Neural cell (in vitro differentiated cells): ENCODE measurements around the gene ACTG1. TPM values are rescaled to one million over a fixed set of nuclear protein-coding genes. Genes with fewer than 3 reads are reported as not detected.
A peak's percentile ranks its signal among the peaks of the same experiment; 100 is the strongest.

Experiments
- H2AFZ ChIP-seq: fragments of 200-600, 300-800 bp; sonication (generic), shearing (Covaris generic); 2 replicates; pipeline ENCODE4 v1.6.0; 2014; ENCODE audit warnings: low read depth, mild to moderate bottlenecking, antibody characterized with exemption, low read length, moderate library complexity
- H3F3A ChIP-seq: fragments of 200-600 bp; shearing (Covaris generic); 2 replicates; pipeline ENCODE4 v1.6.1; 2016; ENCODE audit warnings: mild to moderate bottlenecking, moderate library complexity, mixed read lengths, antibody characterized with exemption, low read length; ENCODE audit not compliant: insufficient read depth, poor library complexity, severe bottlenecking
- H3K27ac ChIP-seq: fragments of 200-600, 300-800 bp; sonication (generic), shearing (Covaris generic); 2 replicates; pipeline ENCODE4 v1.5.1; 2014; ENCODE audit warnings: mild to moderate bottlenecking, low read length, moderate library complexity
- H3K27me3 ChIP-seq: fragments of 300-800, 200-600 bp; sonication (generic), shearing (Covaris generic); 2 replicates; pipeline ENCODE4 v1.6.0; 2014; ENCODE audit warnings: mild to moderate bottlenecking, low read depth, low read length, moderate library complexity; ENCODE audit not compliant: insufficient read depth
- H3K36me3 ChIP-seq: fragments of 300-800, 200-600 bp; sonication (generic), shearing (Covaris generic); 2 replicates; pipeline ENCODE4 v1.5.1; 2014; ENCODE audit warnings: mild to moderate bottlenecking, antibody characterized with exemption, low read length, moderate library complexity; ENCODE audit not compliant: insufficient read depth
- H3K4me2 ChIP-seq: fragments of 300-800, 200-600 bp; sonication (generic), shearing (Covaris generic); 2 replicates; pipeline ENCODE4 v1.6.0; 2014; ENCODE audit warnings: mild to moderate bottlenecking, low read length
- H3K4me3 ChIP-seq: fragments of 300-800, 200-600 bp; sonication (generic), shearing (Covaris generic); 2 replicates; pipeline ENCODE4 v1.5.1; 2014; ENCODE audit warnings: mild to moderate bottlenecking, low read length, moderate library complexity
- H3K79me2 ChIP-seq: fragments of 200-600 bp; shearing (Covaris generic); replicated peaks from 2 replicates; pipeline ENCODE4 v1.6.0; 2014; ENCODE audit warnings: mild to moderate bottlenecking, low read length, moderate library complexity; ENCODE audit not compliant: insufficient read depth
- H3K9ac ChIP-seq: fragments of 300-800, 200-600 bp; sonication (generic), shearing (Covaris generic); 2 replicates; pipeline ENCODE4 v1.6.1; 2016; ENCODE audit warnings: mild to moderate bottlenecking, low read length, mixed read lengths
- H3K9me2 ChIP-seq: fragments of 200-600 bp; shearing (Covaris generic); 2 replicates; pipeline ENCODE4 v1.6.1; 2016; ENCODE audit warnings: mild to moderate bottlenecking, low read length, mixed read lengths; ENCODE audit not compliant: insufficient read depth
- H3K9me3 ChIP-seq: fragments of 200-600, 300-800 bp; sonication (generic), shearing (Covaris generic); 2 replicates; pipeline ENCODE4 v1.6.1; 2016; ENCODE audit warnings: mild to moderate bottlenecking, mixed run types, low read length, moderate library complexity, mixed read lengths
- H4K20me1 ChIP-seq: fragments of 200-600 bp; shearing (Covaris generic); 2 replicates; pipeline ENCODE4 v1.6.1; 2016; ENCODE audit warnings: mild to moderate bottlenecking, mixed run types; ENCODE audit not compliant: insufficient read depth
- EP300 ChIP-seq: fragments of 450-650 bp; conservative IDR thresholded peaks from 2 replicates; pipeline ENCODE4 v1.6.1; 2014; ENCODE audit warnings: antibody characterized with exemption, mild to moderate bottlenecking, moderate library complexity; ENCODE audit not compliant: poor library complexity, severe bottlenecking
- EZH2 ChIP-seq: fragments of 200-600, 300-800 bp; shearing (Covaris generic), sonication (generic); IDR thresholded peaks from 2 replicates; pipeline ENCODE4 v1.6.1; 2014; ENCODE audit warnings: antibody characterized with exemption, low read length, borderline replicate concordance, mild to moderate bottlenecking; ENCODE audit not compliant: insufficient read depth, poor library complexity, severe bottlenecking
- MXI1 ChIP-seq: fragments of 450-650 bp; conservative IDR thresholded peaks from 2 replicates; pipeline ENCODE4 v1.6.1; 2014; ENCODE audit warnings: antibody characterized with exemption, mild to moderate bottlenecking; ENCODE audit not compliant: poor library complexity, severe bottlenecking
- POLR2AphosphoS5 ChIP-seq: IDR thresholded peaks from 2 replicates; pipeline ENCODE4 v1.6.1; 2012
- RAD21 ChIP-seq: fragments of 450-650 bp; conservative IDR thresholded peaks from 2 replicates; pipeline ENCODE4 v1.6.1; 2014; ENCODE audit warnings: antibody characterized with exemption, mild to moderate bottlenecking, moderate library complexity
- SMC3 ChIP-seq: fragments of 450-650 bp; conservative IDR thresholded peaks from 2 replicates; pipeline ENCODE4 v1.6.1; 2014; ENCODE audit warnings: antibody characterized with exemption, mild to moderate bottlenecking, moderate library complexity; ENCODE audit not compliant: poor library complexity
- TAF1 ChIP-seq: IDR thresholded peaks from 2 replicates; pipeline ENCODE4 v1.6.1; 2012; ENCODE audit warnings: low read depth
- polyA plus RNA-seq: library from polyadenylated mRNA; depleted of rRNA; stranded (reverse); fragments of >200 nt; gene quantifications from 2 replicates; pipeline ENCODE4 v1.2.3, GENCODE V29; 2014
- TF ChIP-seq, protein P1 (sequence below): IDR thresholded peaks from 2 replicates; pipeline ENCODE4 v1.6.1; 2012; ENCODE audit warnings: borderline replicate concordance
- TF ChIP-seq, protein P2 (sequence below): fragments of 450-650 bp; IDR thresholded peaks from 2 replicates; pipeline ENCODE4 v1.5.1; 2014; ENCODE audit warnings: antibody characterized with exemption, mild to moderate bottlenecking, moderate library complexity; ENCODE audit not compliant: poor library complexity, severe bottlenecking

The ACTG1 gene
- polyA plus RNA-seq, 1 donor from 2014 or later: 9,187 TPM

DNA sequence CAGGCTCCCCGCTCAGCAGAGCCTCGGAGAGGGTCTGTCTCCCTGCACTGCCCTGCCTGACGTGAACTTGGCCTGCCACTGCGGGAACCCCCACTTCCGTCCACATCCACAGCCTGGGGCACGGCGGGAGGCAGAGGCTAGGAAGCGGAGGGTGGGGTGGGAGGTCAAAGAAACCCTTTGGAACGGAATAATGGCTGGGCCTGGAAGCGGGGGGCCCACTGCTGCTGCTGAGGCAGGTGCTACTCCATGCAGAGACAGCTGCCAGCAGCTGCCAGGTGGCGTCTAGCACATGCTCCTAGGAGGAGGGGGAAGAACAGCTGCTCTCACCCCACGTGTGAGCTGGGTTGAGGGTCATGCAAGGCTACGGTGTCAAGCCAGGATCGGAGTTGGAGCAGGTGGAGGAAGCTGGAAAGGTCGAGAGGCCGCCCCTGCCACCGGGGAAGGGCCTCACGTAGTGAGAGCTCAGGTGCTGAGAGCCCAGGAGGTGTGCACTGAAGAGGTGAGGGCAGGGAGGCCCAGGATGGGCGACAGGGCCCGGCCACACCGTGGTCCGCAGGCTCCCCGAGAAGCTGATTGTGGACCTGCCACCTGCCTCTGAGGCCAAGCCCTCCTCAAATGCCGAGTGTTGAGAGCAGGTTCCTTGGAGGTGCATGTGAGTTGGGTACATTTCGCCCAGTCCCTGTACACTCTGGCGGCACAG is 25.4 kb upstream of the ACTG1 start:
- no peaks in the 10 kb centered on the region for H3K36me3 ChIP-seq
- H3K27me3 ChIP-seq: no peaks in the 10 kb centered on the region

DNA sequence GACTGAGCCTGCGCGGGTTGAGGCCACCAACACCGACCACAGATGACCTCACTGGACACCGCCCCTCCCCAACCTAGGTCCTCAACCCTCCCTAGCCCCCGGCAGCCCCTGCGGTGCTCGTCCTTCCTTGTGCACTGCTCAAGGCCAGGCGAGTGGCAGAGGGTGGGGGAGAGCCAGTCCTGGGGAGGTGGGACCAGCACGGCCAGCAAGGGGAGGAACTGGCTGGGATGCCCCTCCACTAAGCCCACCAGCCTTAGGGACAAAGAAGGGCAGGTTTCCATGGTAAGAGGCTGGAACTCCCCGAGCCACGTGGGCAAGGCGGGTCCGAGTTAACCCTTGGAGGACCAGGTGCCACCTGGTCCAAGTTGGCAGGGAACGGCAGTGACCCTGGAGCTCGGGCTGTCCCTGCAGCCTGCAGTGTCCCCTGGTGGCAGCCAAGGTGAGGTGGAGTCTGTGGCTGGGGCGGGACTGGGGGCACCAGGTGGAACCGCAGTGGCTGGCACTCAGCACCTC is 24.8 kb upstream of the ACTG1 start:
- no peaks in the 10 kb centered on the region for H3K27me3 ChIP-seq

More for the DNA sequence above, 25.4 kb upstream of the ACTG1 start:
- Histone ChIP-seq H3K9me2 (no peaks in the 10 kb centered on the region), H3K9me3 (no peaks in the 10 kb centered on the region), H3K4me2 (no peak overlapping the region), H4K20me1 (no peaks in the 10 kb centered on the region), H3K4me3 (no peak overlapping the region), H2AFZ (no peak overlapping the region), H3K9ac (no peak overlapping the region), H3K79me2 (no peaks in the 10 kb centered on the region), H3F3A (no peaks in the 10 kb centered on the region), H3K27ac (no peak overlapping the region)
- TF ChIP-seq MXI1 (no peak), POLR2AphosphoS5 (peak; percentile 10)

DNA sequence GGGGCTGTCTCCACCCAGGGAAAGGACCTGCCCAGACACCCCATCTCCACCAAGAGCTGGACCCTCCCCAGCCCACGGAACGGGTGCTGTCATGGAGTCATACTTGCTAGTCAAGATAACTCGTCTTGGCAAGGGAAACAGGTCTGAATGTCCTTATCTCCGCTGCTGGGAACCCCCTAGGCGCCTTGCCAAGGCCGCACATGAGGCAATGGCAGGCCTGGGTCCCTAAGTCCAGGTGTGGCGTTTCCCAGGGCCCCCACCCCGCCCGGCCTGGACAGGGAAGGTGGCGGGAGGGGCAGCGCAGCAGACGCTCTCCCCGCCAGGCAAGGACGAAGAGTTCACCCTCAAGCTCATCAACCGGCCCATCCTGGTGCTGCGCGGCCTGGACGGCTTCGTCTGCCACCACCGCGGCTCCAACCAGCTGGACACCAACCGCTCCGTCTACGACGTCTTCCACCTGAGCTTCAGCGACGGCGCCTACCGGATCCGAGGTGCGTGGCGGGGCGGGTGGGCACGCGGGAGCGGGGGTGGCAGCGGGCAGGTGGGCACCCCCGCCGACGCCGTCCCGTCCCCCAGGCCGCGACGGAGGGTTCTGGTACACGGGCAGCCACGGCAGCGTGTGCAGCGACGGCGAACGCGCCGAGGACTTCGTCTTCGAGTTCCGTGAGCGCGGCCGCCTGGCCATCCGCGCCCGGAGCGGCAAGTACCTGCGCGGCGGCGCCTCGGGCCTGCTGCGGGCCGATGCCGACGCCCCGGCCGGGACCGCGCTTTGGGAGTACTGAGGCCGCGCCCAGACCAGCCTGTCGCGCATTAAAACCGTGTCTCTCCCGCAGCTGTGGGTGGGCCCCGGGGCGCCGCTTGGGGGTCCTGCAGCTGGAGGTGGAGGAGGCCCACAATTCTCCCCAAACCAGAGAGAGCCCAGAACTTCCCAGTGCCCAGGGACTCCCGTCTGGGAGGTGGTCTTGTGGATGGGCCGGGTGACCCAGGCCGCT is 24.0 kb upstream of the ACTG1 start:
- no peaks in the 10 kb centered on the region for H3F3A ChIP-seq
- H3K9ac ChIP-seq: no peak overlapping the region
- H3K4me3 ChIP-seq: no peak overlapping the region
- no peak overlapping the region for H3K4me2 ChIP-seq
- H3K79me2 ChIP-seq: no peaks in the 10 kb centered on the region
- H2AFZ ChIP-seq: no peak overlapping the region
- no peaks in the 10 kb centered on the region for H3K9me2 ChIP-seq
- no peaks in the 10 kb centered on the region for H3K36me3 ChIP-seq
- no peaks in the 10 kb centered on the region for H3K9me3 ChIP-seq
- no peak overlapping the region for H3K27ac ChIP-seq
- no peaks in the 10 kb centered on the region for H4K20me1 ChIP-seq
- H3K27me3 ChIP-seq: no peaks in the 10 kb centered on the region
- TF ChIP-seq EP300: no peak
- TF ChIP-seq POLR2AphosphoS5: no peak
- no peak for TF ChIP-seq MXI1
- TF ChIP-seq TAF1: no peak
- TF ChIP-seq SMC3: no peak
- TF ChIP-seq, protein P1, sequence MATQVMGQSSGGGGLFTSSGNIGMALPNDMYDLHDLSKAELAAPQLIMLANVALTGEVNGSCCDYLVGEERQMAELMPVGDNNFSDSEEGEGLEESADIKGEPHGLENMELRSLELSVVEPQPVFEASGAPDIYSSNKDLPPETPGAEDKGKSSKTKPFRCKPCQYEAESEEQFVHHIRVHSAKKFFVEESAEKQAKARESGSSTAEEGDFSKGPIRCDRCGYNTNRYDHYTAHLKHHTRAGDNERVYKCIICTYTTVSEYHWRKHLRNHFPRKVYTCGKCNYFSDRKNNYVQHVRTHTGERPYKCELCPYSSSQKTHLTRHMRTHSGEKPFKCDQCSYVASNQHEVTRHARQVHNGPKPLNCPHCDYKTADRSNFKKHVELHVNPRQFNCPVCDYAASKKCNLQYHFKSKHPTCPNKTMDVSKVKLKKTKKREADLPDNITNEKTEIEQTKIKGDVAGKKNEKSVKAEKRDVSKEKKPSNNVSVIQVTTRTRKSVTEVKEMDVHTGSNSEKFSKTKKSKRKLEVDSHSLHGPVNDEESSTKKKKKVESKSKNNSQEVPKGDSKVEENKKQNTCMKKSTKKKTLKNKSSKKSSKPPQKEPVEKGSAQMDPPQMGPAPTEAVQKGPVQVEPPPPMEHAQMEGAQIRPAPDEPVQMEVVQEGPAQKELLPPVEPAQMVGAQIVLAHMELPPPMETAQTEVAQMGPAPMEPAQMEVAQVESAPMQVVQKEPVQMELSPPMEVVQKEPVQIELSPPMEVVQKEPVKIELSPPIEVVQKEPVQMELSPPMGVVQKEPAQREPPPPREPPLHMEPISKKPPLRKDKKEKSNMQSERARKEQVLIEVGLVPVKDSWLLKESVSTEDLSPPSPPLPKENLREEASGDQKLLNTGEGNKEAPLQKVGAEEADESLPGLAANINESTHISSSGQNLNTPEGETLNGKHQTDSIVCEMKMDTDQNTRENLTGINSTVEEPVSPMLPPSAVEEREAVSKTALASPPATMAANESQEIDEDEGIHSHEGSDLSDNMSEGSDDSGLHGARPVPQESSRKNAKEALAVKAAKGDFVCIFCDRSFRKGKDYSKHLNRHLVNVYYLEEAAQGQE: no peak
- TF ChIP-seq RAD21: no peak
- TF ChIP-seq, protein P2, sequence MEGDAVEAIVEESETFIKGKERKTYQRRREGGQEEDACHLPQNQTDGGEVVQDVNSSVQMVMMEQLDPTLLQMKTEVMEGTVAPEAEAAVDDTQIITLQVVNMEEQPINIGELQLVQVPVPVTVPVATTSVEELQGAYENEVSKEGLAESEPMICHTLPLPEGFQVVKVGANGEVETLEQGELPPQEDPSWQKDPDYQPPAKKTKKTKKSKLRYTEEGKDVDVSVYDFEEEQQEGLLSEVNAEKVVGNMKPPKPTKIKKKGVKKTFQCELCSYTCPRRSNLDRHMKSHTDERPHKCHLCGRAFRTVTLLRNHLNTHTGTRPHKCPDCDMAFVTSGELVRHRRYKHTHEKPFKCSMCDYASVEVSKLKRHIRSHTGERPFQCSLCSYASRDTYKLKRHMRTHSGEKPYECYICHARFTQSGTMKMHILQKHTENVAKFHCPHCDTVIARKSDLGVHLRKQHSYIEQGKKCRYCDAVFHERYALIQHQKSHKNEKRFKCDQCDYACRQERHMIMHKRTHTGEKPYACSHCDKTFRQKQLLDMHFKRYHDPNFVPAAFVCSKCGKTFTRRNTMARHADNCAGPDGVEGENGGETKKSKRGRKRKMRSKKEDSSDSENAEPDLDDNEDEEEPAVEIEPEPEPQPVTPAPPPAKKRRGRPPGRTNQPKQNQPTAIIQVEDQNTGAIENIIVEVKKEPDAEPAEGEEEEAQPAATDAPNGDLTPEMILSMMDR: no peak
- TF ChIP-seq EZH2: no peak

More for the DNA sequence above, 24.8 kb upstream of the ACTG1 start:
- Histone ChIP-seq H3K79me2 (no peaks in the 10 kb centered on the region), H3K9ac (no peak overlapping the region), H3K9me3 (no peaks in the 10 kb centered on the region), H3K9me2 (no peaks in the 10 kb centered on the region), H4K20me1 (no peaks in the 10 kb centered on the region), H3F3A (no peaks in the 10 kb centered on the region), H3K4me3 (no peak overlapping the region), H2AFZ (no peak overlapping the region), H3K27ac (no peak overlapping the region), H3K36me3 (no peaks in the 10 kb centered on the region), H3K4me2 (no peak overlapping the region)
- TF ChIP-seq POLR2AphosphoS5 (no peak), RAD21 (peak; percentile 46), SMC3 (peak; percentile 39)
- TF ChIP-seq, protein P2: peak; percentile 54
